Type B pancreatic cell (in vitro differentiated cells): ENCODE measurements around the gene SMIM41. TPM values are rescaled to one million over a fixed set of nuclear protein-coding genes. Genes with fewer than 3 reads are reported as not detected.

ENCODE experiments used
- DNase-seq: peaks from one replicate; pipeline ENCODE4 v3.0.0; 2021; ENCODE audit warnings: mixed read lengths; ENCODE audit not compliant: unreplicated experiment; ENCODE audit errors: extremely low spot score
- H3K27ac Mint-ChIP-seq: 2 replicates; pipeline ENCODE4 v1.8.0; 2021; ENCODE audit warnings: mild to moderate bottlenecking, mixed read lengths
- H3K27me3 Mint-ChIP-seq: 2 replicates; pipeline ENCODE4 v1.8.0; 2021; ENCODE audit warnings: mixed read lengths
- H3K36me3 Mint-ChIP-seq: 2 replicates; pipeline ENCODE4 v1.8.0; 2021; ENCODE audit warnings: mixed read lengths
- H3K4me1 Mint-ChIP-seq: one replicate; pipeline ENCODE4 v1.8.0; 2021; ENCODE audit warnings: mixed read lengths; ENCODE audit not compliant: unreplicated experiment
- H3K4me3 Mint-ChIP-seq: 2 replicates; pipeline ENCODE4 v1.8.0; 2021; ENCODE audit warnings: mild to moderate bottlenecking, mixed read lengths
- H3K9me3 Mint-ChIP-seq: 2 replicates; pipeline ENCODE4 v1.8.0; 2021; ENCODE audit warnings: mixed read lengths
- CTCF ChIP-seq: fragments of 200-600 bp; sonication (generic); conservative IDR thresholded peaks from 2 replicates; pipeline ENCODE4 v1.5.0; 2021; ENCODE audit warnings: antibody characterized with exemption, mild to moderate bottlenecking
- total RNA-seq: library from RNA; stranded (reverse); gene quantifications from 2 replicates; pipeline ENCODE4 v1.2.1, GENCODE V29; 2021; ENCODE audit warnings: low replicate concordance

SMIM41 gene
- total RNA-seq, 1 donor from 2014 or later, result not detected

GRCh38 chr12:52063082-52063924 is 16.2 kb upstream of the SMIM41 start:
- Mint-ChIP-seq H3K4me3 (no peak overlapping the region), H3K36me3 (no peaks in the 10 kb centered on the region), H3K4me1 (no peaks in the 10 kb centered on the region), H3K27me3 (peaks cover 25% of the 10 kb centered on the region), H3K27ac (no peak overlapping the region), H3K9me3 (no peaks in the 10 kb centered on the region)
- no peak for DNase-seq
- TF ChIP-seq CTCF, result no peak

GRCh38 chr12:52063981-52064649 is 15.4 kb upstream of the SMIM41 start:
- Mint-ChIP-seq H3K4me3 (no peak overlapping the region), H3K9me3 (no peaks in the 10 kb centered on the region), H3K36me3 (no peaks in the 10 kb centered on the region), H3K27ac (no peak overlapping the region), H3K4me1 (peaks cover 2% of the 10 kb centered on the region), H3K27me3 (peaks cover 25% of the 10 kb centered on the region)
- no peak for DNase-seq
- TF ChIP-seq CTCF, result no peak

GRCh38 chr12:52066346-52067080 is 13.0 kb upstream of the SMIM41 start:
- no peak overlapping the region for H3K27ac Mint-ChIP-seq
- peaks cover 20% of the 10 kb centered on the region for H3K4me1 Mint-ChIP-seq
- H3K9me3 Mint-ChIP-seq, result no peaks in the 10 kb centered on the region
- no peak for TF ChIP-seq CTCF
- no peak for DNase-seq
- no peak overlapping the region for H3K4me3 Mint-ChIP-seq
- no peaks in the 10 kb centered on the region for H3K36me3 Mint-ChIP-seq
- peaks cover 28% of the 10 kb centered on the region for H3K27me3 Mint-ChIP-seq

GRCh38 chr12:52067081-52067374 is 12.5 kb upstream of the SMIM41 start:
- Mint-ChIP-seq H3K4me3 (no peak overlapping the region), H3K27me3 (peaks cover 28% of the 10 kb centered on the region), H3K36me3 (peaks cover 3% of the 10 kb centered on the region), H3K9me3 (no peaks in the 10 kb centered on the region), H3K27ac (no peak overlapping the region), H3K4me1 (peaks cover 23% of the 10 kb centered on the region)
- DNase-seq, result no peak
- no peak for TF ChIP-seq CTCF

DNA sequence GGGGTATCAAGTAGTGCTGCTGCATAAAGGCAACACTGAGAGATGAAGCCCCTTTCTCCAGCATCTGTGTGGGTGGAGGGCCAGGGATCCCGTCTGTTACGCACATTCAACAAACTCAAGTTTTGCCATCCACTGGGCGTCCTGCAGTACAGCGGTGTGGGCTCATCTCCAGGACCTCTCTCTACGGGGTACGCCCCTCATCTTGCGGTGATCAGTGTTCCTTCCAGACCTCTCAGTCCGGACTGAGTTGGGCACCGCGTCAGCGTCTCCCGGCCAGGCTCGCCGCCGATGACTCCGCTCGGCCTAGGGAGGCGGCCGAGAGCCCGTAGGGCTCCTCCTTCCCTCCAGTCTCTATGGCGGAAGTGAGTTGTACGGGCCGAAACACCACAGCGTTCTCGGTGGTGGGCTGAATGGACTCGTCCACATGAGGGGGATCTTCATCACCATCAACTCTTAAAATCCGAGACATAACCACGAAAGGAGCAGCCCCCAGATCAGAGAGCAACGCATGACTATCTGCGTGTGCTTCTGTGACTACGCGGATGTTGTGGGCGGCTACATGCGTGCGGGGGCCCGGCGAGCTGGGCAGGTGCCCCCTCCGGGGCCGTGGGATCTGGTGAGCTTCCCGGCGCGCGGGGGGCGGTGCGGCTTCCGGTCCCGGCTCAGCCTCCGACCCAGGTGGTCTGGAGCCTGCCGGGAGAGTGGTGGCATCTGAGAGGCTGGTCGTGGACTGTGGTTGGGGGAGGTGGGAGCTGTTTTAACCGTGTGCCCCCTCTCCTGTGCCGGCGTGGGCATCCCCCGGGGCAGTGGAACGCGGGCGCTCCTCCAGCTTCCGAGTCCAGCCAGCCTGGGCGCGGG is 9.9 kb upstream of the SMIM41 start, which contains the start of gene ATG101:
Gene ATG101, plus strand, starts transcription at position 652 of the 858 bp plus-strand sequence. CDS start 3,673 bp downstream, outside the sequence.
- Mint-ChIP-seq H3K9me3 (no peaks in the 10 kb centered on the region), H3K27ac (peak within 1 kb of the TSS; percentile 99), H3K4me3 (peak within 1 kb of the TSS; percentile 99), H3K36me3 (peaks cover 15% of the 10 kb centered on the region), H3K27me3 (peaks cover 28% of the 10 kb centered on the region), H3K4me1 (peaks cover 42% of the 10 kb centered on the region)
- DNase-seq, result peak; percentile 90
- TF ChIP-seq CTCF, result peak; percentile 70
